Suprapubic skin (tissue), 4 donors: ENCODE data around the gene KCNH1.

Experiments used
- EP300 ChIP-seq: sonication (generic); formaldehyde crosslinking; IDR thresholded peaks from one replicate; pipeline ENCODE4 v1.6.1; 2017; ENCODE audit warnings: antibody characterized with exemption
- POLR2A ChIP-seq, 2 donors: fragments of 450-650 bp; IDR thresholded peaks; one replicate each; pipeline ENCODE4 v1.6.1; 2017; ENCODE audit warnings: antibody characterized with exemption in 2 of 2, mild to moderate bottlenecking in 2 of 2, moderate library complexity in 2 of 2
- POLR2AphosphoS5 ChIP-seq, 3 donors: sonication (generic); formaldehyde crosslinking; IDR thresholded peaks; one replicate each; pipeline ENCODE4 v1.6.1; 2017; ENCODE audit warnings: antibody characterized with exemption in 3 of 3
- TF ChIP-seq, protein P1 (sequence below), 2 donors: fragments of 200-600 bp in 1 of 2; fragments of 450-650 bp in 1 of 2; sonication (generic) in 1 of 2; IDR thresholded peaks; one replicate each; pipeline ENCODE4 v1.5.1; 2016 to 2019; ENCODE audit warnings: antibody characterized with exemption in 2 of 2, mild to moderate bottlenecking in 1 of 2, moderate library complexity in 1 of 2

DNA sequence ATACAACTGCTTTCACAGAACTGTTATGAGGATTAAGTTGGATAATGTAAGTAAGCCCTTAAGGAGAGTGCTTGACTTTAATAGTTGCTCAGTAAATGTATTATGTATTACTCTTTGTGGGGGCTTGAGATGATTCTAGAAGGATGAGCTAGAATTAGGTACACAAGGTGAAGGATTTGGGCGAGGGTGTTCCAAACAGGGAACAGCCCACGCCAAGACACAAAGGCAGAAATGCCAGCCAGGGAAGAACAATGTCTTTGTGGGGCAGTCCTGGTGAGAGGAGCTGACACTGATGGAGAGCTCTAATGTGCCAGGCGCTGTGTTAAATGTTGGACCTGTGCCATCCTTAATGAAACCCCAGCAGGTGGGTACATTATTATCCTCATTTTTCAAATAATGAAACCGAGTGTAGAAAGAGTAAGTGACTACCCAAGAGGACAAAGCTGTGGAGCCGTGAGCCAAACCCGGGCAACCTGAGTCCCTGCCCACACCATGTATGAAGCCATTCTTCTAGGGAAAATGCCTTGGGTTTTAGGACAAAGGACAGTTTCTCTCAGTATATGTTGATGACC is 442.8 kb downstream of the KCNH1 start:
- TF ChIP-seq, protein P1, sequence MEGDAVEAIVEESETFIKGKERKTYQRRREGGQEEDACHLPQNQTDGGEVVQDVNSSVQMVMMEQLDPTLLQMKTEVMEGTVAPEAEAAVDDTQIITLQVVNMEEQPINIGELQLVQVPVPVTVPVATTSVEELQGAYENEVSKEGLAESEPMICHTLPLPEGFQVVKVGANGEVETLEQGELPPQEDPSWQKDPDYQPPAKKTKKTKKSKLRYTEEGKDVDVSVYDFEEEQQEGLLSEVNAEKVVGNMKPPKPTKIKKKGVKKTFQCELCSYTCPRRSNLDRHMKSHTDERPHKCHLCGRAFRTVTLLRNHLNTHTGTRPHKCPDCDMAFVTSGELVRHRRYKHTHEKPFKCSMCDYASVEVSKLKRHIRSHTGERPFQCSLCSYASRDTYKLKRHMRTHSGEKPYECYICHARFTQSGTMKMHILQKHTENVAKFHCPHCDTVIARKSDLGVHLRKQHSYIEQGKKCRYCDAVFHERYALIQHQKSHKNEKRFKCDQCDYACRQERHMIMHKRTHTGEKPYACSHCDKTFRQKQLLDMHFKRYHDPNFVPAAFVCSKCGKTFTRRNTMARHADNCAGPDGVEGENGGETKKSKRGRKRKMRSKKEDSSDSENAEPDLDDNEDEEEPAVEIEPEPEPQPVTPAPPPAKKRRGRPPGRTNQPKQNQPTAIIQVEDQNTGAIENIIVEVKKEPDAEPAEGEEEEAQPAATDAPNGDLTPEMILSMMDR (IDR thresholded peaks at IDR 0.05), result no peak
- TF ChIP-seq POLR2A (IDR thresholded peaks at IDR 0.05), result no peak
- no peak for TF ChIP-seq EP300
- TF ChIP-seq POLR2AphosphoS5 (IDR thresholded peaks at IDR 0.05), result no peak
